Left forelimb (tissue), 1 donor: ENCODE data around the gene AHNAK.
"Not testable (repeated sequence)": the region's sequence is repeated elsewhere in the genome, so short reads cannot be mapped to it uniquely, and the experiment has no call there.

Source experiments
- DNase-seq: peaks from one replicate; pipeline ENCODE4 v3.0.0-alpha.2; 2018; ENCODE audit warnings: low spot score

Gene AHNAK, protein sequence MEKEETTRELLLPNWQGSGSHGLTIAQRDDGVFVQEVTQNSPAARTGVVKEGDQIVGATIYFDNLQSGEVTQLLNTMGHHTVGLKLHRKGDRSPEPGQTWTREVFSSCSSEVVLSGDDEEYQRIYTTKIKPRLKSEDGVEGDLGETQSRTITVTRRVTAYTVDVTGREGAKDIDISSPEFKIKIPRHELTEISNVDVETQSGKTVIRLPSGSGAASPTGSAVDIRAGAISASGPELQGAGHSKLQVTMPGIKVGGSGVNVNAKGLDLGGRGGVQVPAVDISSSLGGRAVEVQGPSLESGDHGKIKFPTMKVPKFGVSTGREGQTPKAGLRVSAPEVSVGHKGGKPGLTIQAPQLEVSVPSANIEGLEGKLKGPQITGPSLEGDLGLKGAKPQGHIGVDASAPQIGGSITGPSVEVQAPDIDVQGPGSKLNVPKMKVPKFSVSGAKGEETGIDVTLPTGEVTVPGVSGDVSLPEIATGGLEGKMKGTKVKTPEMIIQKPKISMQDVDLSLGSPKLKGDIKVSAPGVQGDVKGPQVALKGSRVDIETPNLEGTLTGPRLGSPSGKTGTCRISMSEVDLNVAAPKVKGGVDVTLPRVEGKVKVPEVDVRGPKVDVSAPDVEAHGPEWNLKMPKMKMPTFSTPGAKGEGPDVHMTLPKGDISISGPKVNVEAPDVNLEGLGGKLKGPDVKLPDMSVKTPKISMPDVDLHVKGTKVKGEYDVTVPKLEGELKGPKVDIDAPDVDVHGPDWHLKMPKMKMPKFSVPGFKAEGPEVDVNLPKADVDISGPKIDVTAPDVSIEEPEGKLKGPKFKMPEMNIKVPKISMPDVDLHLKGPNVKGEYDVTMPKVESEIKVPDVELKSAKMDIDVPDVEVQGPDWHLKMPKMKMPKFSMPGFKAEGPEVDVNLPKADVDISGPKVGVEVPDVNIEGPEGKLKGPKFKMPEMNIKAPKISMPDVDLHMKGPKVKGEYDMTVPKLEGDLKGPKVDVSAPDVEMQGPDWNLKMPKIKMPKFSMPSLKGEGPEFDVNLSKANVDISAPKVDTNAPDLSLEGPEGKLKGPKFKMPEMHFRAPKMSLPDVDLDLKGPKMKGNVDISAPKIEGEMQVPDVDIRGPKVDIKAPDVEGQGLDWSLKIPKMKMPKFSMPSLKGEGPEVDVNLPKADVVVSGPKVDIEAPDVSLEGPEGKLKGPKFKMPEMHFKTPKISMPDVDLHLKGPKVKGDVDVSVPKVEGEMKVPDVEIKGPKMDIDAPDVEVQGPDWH (N-terminal part only)

DNA sequence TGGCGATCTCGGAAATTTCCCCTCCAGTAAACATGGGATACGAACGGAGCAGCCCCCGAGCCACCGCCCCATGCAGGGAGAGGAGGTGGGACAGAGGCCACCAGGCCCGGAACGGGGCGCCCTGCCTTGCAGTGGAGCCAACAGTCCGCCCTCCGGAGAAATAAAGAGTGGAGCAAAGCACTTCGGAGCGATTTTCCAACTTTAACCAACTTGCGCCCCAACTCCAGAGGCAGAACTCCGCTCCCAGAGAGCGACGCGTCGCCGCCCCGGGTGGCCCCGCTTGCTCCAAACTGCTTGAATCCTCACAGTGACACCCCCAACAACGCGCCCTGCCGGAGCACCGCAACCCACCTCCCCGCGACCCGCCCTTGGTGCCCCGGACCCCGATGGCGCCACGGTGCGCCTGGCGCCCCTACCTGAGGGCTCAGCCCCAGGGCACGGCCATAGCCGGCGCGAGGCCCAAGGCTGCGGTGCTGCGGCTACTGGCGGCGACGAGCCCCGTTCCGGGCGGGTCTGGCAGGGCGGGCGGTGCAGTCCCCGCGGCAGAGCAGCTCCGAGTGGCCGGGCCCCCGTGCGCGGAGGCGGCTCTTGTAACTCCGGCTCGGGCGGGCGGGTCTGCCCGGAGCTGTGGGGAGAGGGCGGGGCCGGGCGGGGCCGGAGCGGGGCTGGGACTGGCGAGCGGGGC, at the start of gene AHNAK:
AHNAK (minus strand) TSS at position 563 of the 685 bp plus-strand sequence. CDS start 10,708 bp downstream, outside the sequence.
- DNase-seq = peak; percentile 90

- no peak for DNase-seq
Measured at GRCh38 chr11:62595124-62595523, 48.5 kb upstream of the AHNAK start.

- DNase-seq = no peak
Measured at GRCh38 chr11:62593434-62594044, 46.9 kb upstream of the AHNAK start.

DNA sequence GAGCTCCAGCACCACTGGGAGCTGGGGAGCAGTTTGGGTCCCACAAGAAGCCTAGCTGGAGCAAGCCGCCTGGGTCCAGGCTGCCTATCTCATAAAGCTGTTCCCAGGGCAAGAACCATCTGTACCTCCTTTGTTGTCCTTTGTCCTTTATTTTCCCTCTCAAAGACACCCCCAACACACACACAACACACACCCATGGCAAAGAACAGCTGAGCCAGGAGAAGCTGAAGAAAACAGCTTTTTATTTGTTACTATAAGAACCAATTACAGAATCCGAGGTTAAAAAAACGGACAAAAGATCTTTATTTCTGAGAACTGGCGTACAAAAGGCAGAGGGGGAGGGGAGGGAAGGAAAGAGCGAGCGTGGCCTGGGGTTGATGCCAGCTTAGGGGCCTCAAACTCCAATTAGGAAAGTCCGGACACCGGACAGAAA, 46.4 kb upstream of the AHNAK start:
- no peak for DNase-seq

DNA sequence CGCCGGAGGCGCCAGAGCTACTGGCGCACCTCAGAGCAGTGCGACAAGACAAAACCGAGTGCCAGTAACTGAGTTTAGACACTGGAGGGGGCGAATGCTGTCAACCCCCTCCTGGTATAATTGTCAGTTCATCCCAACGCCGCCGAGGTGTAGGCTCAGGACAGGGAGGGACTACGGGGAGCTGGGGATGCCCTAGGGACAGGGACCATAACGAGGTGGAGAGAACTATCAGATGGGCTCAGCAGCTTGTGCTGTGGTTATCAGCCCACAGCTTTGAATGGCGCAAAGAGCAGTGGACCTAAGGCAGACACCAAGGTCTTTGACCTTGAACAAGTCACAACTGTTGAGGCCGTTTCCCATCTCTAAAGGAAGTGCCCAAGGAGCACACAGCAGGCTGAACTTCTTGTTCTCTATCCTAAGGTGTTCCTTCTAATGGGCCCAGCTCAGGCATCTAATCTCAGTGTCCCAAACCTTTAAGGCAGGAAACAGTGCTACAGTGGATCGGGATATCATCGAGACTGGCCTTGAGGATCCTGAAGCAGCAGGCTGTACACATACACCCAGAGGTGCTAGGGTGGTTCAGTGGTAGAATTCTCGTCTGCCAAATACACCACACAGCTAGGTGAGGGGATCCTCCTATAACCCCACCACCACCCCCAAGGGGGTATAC, 45.7 kb upstream of the AHNAK start:
- DNase-seq = no peak

- peak; percentile 95 for DNase-seq
Measured at GRCh38 chr11:62591448-62592145, 45.0 kb upstream of the AHNAK start, which contains the start of gene TUT1. Gene TUT1 (minus strand): TSS chr11:62591523. CDS start chr11:62591485, 38 bp downstream.

GRCh38 chr11:62588966-62589637, 42.5 kb upstream of the AHNAK start:
- no peak for DNase-seq

DNA sequence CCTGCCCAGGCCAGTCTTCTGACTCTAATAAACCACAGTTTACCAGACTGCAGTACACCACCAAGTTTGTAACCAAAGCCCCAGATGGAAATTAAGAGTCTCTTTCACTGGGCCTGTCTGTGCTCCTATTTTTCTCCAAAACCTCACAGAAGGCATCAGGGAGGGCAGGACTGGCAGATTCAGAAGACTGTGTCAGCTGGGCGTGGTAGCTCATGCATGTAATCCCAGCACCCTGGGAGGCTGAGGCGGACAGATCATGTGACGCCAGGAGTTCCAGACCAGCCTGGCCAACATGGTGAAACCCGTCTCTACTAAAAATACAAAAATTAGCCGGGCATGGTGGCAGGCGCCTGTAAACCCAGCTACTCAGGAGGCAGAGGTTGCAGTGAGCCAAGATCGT, 38.8 kb upstream of the AHNAK start:
- DNase-seq = not testable (repeated sequence)

DNA sequence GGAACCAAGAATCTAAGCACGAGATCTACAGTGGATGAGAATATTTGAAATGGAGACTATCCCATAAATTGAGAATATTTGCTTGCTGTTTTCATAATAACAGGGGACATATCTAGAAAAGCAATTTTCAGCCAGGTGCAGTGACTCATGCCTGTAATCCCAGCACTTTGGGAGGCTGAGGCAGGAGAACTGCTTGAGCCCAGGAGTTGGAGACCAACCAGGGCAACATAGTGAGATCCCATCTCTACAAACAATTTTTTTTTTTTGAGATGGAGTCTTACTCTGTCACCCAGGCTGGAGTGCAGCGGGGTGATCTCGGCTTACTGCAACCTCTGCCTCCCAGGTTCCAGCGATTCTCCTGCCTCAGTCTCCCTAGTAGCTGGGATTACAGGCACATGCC, 35.1 kb upstream of the AHNAK start:
- DNase-seq = not testable (repeated sequence)

DNA sequence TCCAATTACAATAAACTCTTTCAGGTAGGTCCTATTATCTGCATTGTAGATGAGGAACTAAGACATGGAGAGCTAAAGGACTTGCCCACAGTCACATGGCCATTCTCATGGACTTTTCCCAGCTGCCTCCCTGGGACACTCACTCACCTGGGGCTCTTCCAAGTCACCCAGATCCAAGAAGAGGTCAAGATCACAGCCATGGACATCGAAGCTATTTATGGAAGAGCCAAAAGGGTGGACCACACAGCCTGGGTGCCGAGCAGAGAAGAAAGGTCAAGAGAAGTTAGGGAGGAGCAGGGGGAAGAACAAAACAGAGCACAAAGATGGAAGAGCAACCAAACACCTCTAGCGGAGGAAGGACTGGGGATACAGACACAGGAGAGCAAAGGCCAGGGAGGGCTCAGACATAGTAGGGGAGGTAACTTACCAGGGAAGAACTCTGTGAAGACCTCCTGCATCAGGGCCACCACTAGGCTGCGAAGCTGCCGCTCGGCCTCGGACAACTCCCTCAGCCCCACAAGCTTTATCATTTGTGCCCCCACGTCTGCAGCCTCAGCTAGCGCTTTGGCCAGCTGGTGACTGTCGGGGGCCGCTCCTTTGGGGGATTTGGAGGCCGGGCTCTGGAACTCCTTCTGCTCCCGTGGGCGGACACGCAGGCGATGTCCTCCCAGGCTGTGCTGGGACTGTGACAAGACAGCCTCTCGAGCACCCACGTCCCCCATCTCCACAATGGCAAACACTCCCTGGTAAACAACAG, 34.5 kb upstream of the AHNAK start:
- no peak for DNase-seq

GRCh38 chr11:62579252-62579651, 32.6 kb upstream of the AHNAK start:
- no peak for DNase-seq

GRCh38 chr11:62578541-62578940, 31.9 kb upstream of the AHNAK start:
- no peak for DNase-seq

DNA sequence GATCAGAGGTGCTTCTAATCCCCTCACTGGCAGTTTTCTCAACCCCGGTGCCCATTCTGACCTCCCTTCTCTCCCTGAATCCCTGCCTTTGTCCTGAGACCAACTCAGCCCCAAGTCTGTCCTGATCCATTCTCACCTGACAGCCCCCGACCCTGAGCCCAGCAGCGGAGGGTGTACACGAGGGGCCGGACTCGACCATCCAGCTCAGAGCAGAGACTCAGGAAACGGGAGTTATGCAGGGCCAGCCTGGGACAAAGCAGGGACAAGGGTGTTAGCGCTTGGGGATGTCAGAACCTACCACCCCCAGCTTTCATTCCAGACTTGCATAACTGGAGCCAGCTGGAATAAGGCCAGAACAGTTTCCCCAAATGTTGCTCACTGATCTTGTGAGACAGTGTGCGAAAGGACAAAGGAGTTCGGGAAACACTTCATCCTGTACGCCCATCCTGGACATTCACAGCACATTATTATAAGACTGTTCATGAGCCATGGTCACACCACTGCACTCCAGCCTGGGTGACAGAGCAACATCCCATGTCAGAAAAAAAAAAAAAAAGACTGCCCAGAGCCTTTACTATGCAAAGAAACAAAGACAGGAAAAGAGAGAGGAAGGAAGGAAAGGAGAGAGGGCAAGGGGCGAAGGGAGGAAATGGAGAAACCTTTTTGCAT, 30.6 kb upstream of the AHNAK start:
- DNase-seq = no peak

DNA sequence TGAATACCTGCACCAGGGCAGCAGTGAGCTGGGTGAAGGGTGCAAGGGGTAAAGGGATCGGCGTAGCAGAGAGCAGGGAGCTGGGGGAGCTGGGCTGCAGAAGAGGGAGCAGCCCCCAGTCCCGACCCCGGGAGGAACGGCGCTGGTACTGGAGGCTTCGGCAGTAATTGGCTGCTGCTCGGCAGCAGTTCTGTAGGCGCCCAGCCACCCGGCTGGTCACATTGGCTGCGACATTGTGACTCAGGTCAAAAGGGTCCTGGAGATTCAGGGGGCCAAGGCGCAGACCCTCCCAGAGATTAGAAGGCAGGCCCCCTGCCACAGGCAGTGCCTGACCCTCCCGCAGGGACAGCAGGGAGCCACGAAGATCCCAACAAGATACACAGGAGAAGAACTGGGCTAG, 29.2 kb upstream of the AHNAK start:
- DNase-seq = no peak

- no peak for DNase-seq
Measured at GRCh38 chr11:62575156-62575555, 28.6 kb upstream of the AHNAK start.

DNA sequence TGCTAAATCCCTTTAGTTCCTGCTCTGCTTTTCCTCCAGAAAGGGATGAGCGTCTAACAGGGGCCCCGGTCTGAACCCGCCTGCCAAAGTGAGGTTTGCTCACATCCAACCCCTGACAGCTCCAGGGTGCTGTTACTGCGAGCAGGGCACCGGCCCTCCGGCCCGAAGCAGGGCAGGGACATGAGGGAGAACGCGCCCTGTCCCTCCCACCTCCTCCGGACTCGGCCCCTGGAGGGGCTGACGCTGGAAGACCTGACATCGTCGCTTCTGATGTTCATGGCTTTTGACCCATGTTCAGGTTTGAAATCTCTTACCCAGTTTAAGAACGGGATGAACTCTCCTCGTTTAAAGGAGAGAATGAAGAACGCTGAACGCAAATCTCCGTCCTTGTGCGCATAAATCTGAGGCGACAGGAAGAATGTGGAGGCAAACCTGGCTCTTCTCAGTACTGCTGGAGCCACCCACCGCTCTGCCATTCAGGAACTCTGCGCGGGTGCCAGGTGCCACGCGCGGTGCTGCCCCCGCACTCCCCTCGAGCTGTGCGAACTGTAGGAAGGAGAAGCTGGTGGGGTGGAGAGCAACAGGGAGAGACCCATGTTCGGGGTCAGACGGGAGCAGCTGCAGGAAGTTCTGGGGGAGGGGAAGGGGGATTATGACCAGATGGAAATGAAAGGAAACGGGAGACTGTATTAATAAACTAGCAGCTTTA, 27.9 kb upstream of the AHNAK start:
- DNase-seq = no peak
